CD14-positive monocyte (primary cell): ENCODE measurements around the gene STX4. TPM values are rescaled to one million over a fixed set of nuclear protein-coding genes. Genes with fewer than 3 reads are reported as not detected.
A peak's percentile ranks its signal among the peaks of the same experiment; 100 is the strongest.
"Not testable (repeated sequence)": the region's sequence is repeated elsewhere in the genome, so short reads cannot be mapped to it uniquely, and the experiment has no call there.

Experiments
- DNase-seq, 3 donors: peaks; one replicate each; pipeline ENCODE4 v3.0.0-alpha.2; 2011 to 2022
- H2AFZ ChIP-seq: 2 replicates; pipeline ENCODE4 v1.6.0; 2012; ENCODE audit warnings: mild to moderate bottlenecking, low read depth, low read length, inconsistent platforms; ENCODE audit not compliant: insufficient read depth, poor library complexity, severe bottlenecking
- H3K27ac ChIP-seq, 2 donors: 1 replicate in 1 of 2; 2 replicates in 1 of 2; pipeline ENCODE4 v1.5.1; 2012 to 2013; ENCODE audit warnings: low read length in 2 of 2, control low read depth in 1 of 2, inconsistent platforms in 1 of 2, low read depth in 1 of 2, mild to moderate bottlenecking in 1 of 2
- H3K27me3 ChIP-seq, 2 donors: one replicate each; pipeline versions ENCODE4 v1.6.0 to v1.6.1; 2011 to 2013; ENCODE audit warnings: low read length in 2 of 2; ENCODE audit not compliant: control insufficient read depth in 2 of 2, insufficient read depth in 2 of 2
- H3K36me3 ChIP-seq, 2 donors: replicated peaks in 1 of 2; 1 replicate in 1 of 2; 2 replicates in 1 of 2; pipeline versions ENCODE4 v1.5.1 to v1.6.1; 2012 to 2013; ENCODE audit warnings: low read length in 2 of 2, control low read depth in 1 of 2, inconsistent platforms in 1 of 2, mild to moderate bottlenecking in 1 of 2; ENCODE audit not compliant: insufficient read depth in 2 of 2, control insufficient read depth in 1 of 2
- H3K4me1 ChIP-seq, 2 donors: 1 replicate in 1 of 2; 2 replicates in 1 of 2; pipeline versions ENCODE4 v1.5.1 to v1.6.1; 2012 to 2013; ENCODE audit warnings: low read length in 2 of 2, control low read depth in 1 of 2, inconsistent platforms in 1 of 2, mild to moderate bottlenecking in 1 of 2, moderate library complexity in 1 of 2; ENCODE audit not compliant: insufficient read depth in 2 of 2, control insufficient read depth in 1 of 2
- H3K4me2 ChIP-seq: replicated peaks from 2 replicates; pipeline ENCODE3; 2012; ENCODE audit warnings: low read length, moderate library complexity, mild to moderate bottlenecking; ENCODE audit not compliant: poor library complexity, severe bottlenecking; ENCODE audit errors: extremely low read depth
- H3K4me3 ChIP-seq, 3 experiments: fragments of 200-600 bp in 1 of 3; sonication (generic) in 1 of 3; replicated peaks in 1 of 3; 1 replicate in 2 of 3; 2 replicates in 1 of 3; pipeline ENCODE4 v1.5.1; 2011 to 2013; ENCODE audit warnings: low read length in 3 of 3, mild to moderate bottlenecking in 3 of 3, control low read depth in 2 of 3, low read depth in 2 of 3, inconsistent platforms in 1 of 3, moderate library complexity in 1 of 3
- H3K79me2 ChIP-seq: 2 replicates; pipeline ENCODE4 v1.6.0; 2012; ENCODE audit warnings: mild to moderate bottlenecking, control low read depth, inconsistent platforms, low read length, moderate library complexity; ENCODE audit not compliant: insufficient read depth
- H3K9ac ChIP-seq: 2 replicates; pipeline ENCODE4 v1.6.0; 2017; ENCODE audit warnings: low read length, mild to moderate bottlenecking; ENCODE audit not compliant: insufficient read depth, poor library complexity, severe bottlenecking
- H3K9me3 ChIP-seq, 2 donors: replicated peaks in 1 of 2; 1 replicate in 1 of 2; 2 replicates in 1 of 2; pipeline versions ENCODE4 v1.5.1 to v1.6.1; 2012 to 2013; ENCODE audit warnings: low read length in 2 of 2, control low read depth in 1 of 2; ENCODE audit not compliant: control insufficient read depth in 1 of 2, insufficient read depth in 1 of 2
- H4K20me1 ChIP-seq: 2 replicates; pipeline ENCODE4 v1.6.0; 2012; ENCODE audit warnings: mild to moderate bottlenecking, low read length, control low read depth, moderate library complexity; ENCODE audit not compliant: insufficient read depth
- H3K27ac Mint-ChIP-seq, 7 donors: one replicate each; pipeline ENCODE4 v1.8.0; 2020; ENCODE audit warnings: mild to moderate bottlenecking in 7 of 7, mixed read lengths in 7 of 7, moderate library complexity in 6 of 7, inconsistent platforms in 2 of 7
- H3K27me3 Mint-ChIP-seq, 3 donors: one replicate each; pipeline ENCODE4 v1.8.0; 2021 to 2022; ENCODE audit warnings: low read depth in 3 of 3, mild to moderate bottlenecking in 3 of 3, mixed read lengths in 3 of 3, moderate library complexity in 3 of 3, inconsistent platforms in 1 of 3
- H3K36me3 Mint-ChIP-seq, 2 donors: one replicate each; pipeline ENCODE4 v1.8.0; 2020; ENCODE audit warnings: mixed read lengths in 2 of 2, inconsistent platforms in 1 of 2, mild to moderate bottlenecking in 1 of 2
- H3K4me1 Mint-ChIP-seq: one replicate; pipeline ENCODE4 v1.8.0; 2020; ENCODE audit warnings: mild to moderate bottlenecking, mixed read lengths
- H3K4me3 Mint-ChIP-seq, 2 donors: one replicate each; pipeline ENCODE4 v1.8.0; 2020; ENCODE audit warnings: mild to moderate bottlenecking in 2 of 2, mixed read lengths in 2 of 2, moderate library complexity in 1 of 2
- H3K9me3 Mint-ChIP-seq, 7 donors: one replicate each; pipeline ENCODE4 v1.8.0; 2020 to 2022; ENCODE audit warnings: mixed read lengths in 7 of 7, mild to moderate bottlenecking in 6 of 7, moderate library complexity in 6 of 7, inconsistent platforms in 2 of 7
- CTCF ChIP-seq: fragments of 200-600 bp; IDR thresholded peaks from one replicate; pipeline ENCODE4 v1.8.0; 2022; ENCODE audit warnings: antibody characterized with exemption, mild to moderate bottlenecking
- WGBS: methylation state at CpG from one replicate; pipeline ENCODE4 v1.1.5; 2013; ENCODE audit warnings: missing lambda C conversion rate; ENCODE audit not compliant: insufficient coverage; 5-methylcytosine and 5-hydroxymethylcytosine counted together
- intact Hi-C, 2 donors: fragments of 100-400 bp; cut with micrococcal nuclease; formaldehyde crosslinking; loops; one replicate each; pipeline versions ENCODE4 v1.15.0 to v1.15.1; 2023
- polyA plus RNA-seq, 3 donors: library from polyadenylated mRNA; depleted of rRNA in 1 of 3; unstranded in 2 of 3; stranded (reverse) in 1 of 3; fragments of 300-500 nt in 2 of 3; fragments of >200 nt in 1 of 3; fragmentation: Illumina TruSeq in 2 of 3; gene quantifications; 1 replicate in 2 of 3; 2 replicates in 1 of 3; pipeline ENCODE4 v1.2.3, GENCODE V29; 2012 to 2021

STX4 gene
- polyA plus RNA-seq, 3 donors, result 18.6 to 186 (median 21.8) TPM

- Histone ChIP-seq H3K9me3 (peaks cover 0 to 8% of the 10 kb centered on the region in 2 donors), H4K20me1 (no peaks in the 10 kb centered on the region), H2AFZ (no peak overlapping the region), H3K36me3 (no peaks in the 10 kb centered on the region), H3K4me1 (no peaks in the 10 kb centered on the region), H3K79me2 (no peaks in the 10 kb centered on the region), H3K4me3 (no peak overlapping the region), H3K9ac (no peak overlapping the region), H3K27ac (no peak overlapping the region), H3K27me3 (peaks cover 10 to 35% of the 10 kb centered on the region in 2 donors), H3K4me2 (no peak overlapping the region)
- Mint-ChIP-seq H3K4me1 (peaks cover 6% of the 10 kb centered on the region), H3K27me3 (peaks cover 47 to 64% (median 59%) of the 10 kb centered on the region in 3 donors), H3K27ac (no peak overlapping the region), H3K4me3 (peak overlapping the region in 1 of 2 donors; percentile 73), H3K9me3 (peaks cover 10 to 23% (median 17%) of the 10 kb centered on the region in 7 donors), H3K36me3 (peaks cover 0 to 10% of the 10 kb centered on the region in 2 donors)
- 18% methylated on average over 23 of the region's 36 CpGs for WGBS
- no peak for DNase-seq
- intact Hi-C loops, result no loop called here
- no peak for TF ChIP-seq CTCF
Measured at GRCh38 chr16:31009894-31010584, 23.3 kb upstream of the STX4 start.

GRCh38 chr16:31010585-31011325, 22.6 kb upstream of the STX4 start, which contains the start of gene STX1B:
STX1B (minus strand) TSS chr16:31010638; CDS start chr16:31010396, 242 bp downstream.
- H3K4me3 ChIP-seq, result no peak within 1 kb of the TSS
- H3K36me3 ChIP-seq, result no peaks in the 10 kb centered on the region
- H4K20me1 ChIP-seq, result no peaks in the 10 kb centered on the region
- peaks cover 0 to 8% of the 10 kb centered on the region in 2 donors for H3K9me3 ChIP-seq
- H3K4me1 ChIP-seq, result no peaks in the 10 kb centered on the region
- H2AFZ ChIP-seq, result no peak within 1 kb of the TSS
- H3K36me3 Mint-ChIP-seq, result peaks cover 0 to 10% of the 10 kb centered on the region in 2 donors
- H3K4me3 Mint-ChIP-seq, result peak within 1 kb of the TSS in 1 of 2 donors; percentile 88
- peaks cover 6% of the 10 kb centered on the region for H3K4me1 Mint-ChIP-seq
- no peaks in the 10 kb centered on the region for H3K79me2 ChIP-seq
- no peak within 1 kb of the TSS for H3K27ac Mint-ChIP-seq
- intact Hi-C loops, result no loop called here
- TF ChIP-seq CTCF, result no peak
- peaks cover 10 to 35% of the 10 kb centered on the region in 2 donors for H3K27me3 ChIP-seq
- no peak within 1 kb of the TSS for H3K27ac ChIP-seq
- H3K9ac ChIP-seq, result no peak within 1 kb of the TSS
- no peak within 1 kb of the TSS for H3K4me2 ChIP-seq
- H3K9me3 Mint-ChIP-seq, result peaks cover 10 to 23% (median 17%) of the 10 kb centered on the region in 7 donors
- no peak for DNase-seq
- 13% methylated on average over 27 of the region's 45 CpGs for WGBS
- peaks cover 47 to 64% (median 59%) of the 10 kb centered on the region in 3 donors for H3K27me3 Mint-ChIP-seq

GRCh38 chr16:31011815-31012214, 21.5 kb upstream of the STX4 start:
- H4K20me1 ChIP-seq, DNase-seq, H3K4me1 ChIP-seq, H3K9me3 ChIP-seq, H3K79me2 ChIP-seq, intact Hi-C loops, H3K9ac ChIP-seq, H3K4me3 ChIP-seq, H2AFZ ChIP-seq, H3K4me2 ChIP-seq, H3K36me3 ChIP-seq, H3K4me1 Mint-ChIP-seq, H3K27ac ChIP-seq: not testable (repeated sequence)
- H3K4me3 Mint-ChIP-seq, result peak overlapping the region in 1 of 2 donors; percentile 88
- H3K9me3 Mint-ChIP-seq, result peaks cover 10 to 23% (median 17%) of the 10 kb centered on the region in 7 donors
- H3K27me3 Mint-ChIP-seq, result peaks cover 42 to 60% (median 56%) of the 10 kb centered on the region in 3 donors
- peak overlapping the region in 1 of 7 donors; percentile 28 for H3K27ac Mint-ChIP-seq
- peaks cover 0 to 10% of the 10 kb centered on the region in 2 donors for H3K36me3 Mint-ChIP-seq
- peaks cover 10 to 35% of the 10 kb centered on the region in 2 donors for H3K27me3 ChIP-seq
- WGBS, result 100% methylated on average over 2 of the region's 7 CpGs
